ENCODE measurements around the gene COG5.

GRCh38 chr7:107206136-107206535, 357.6 kb downstream of the COG5 start:
- TF ChIP-seq POLR2AphosphoS5 (IDR thresholded peaks at IDR 0.05; ENCODE audit: low read depth, low read length) (no peak), CTCF (IDR thresholded peaks at IDR 0.05) (no peak), SIN3A (IDR thresholded peaks at IDR 0.05; ENCODE audit: borderline replicate concordance, insufficient read depth, low read depth, low read length) (no peak)
